GM23248 (cell line): Measurements from ENCODE around the gene EDAR.

Source experiments
- EZH2 ChIP-seq: fragments of 200-600 bp; sonication (generic); IDR thresholded peaks from 2 replicates; pipeline ENCODE4 v1.6.1; 2018; ENCODE audit warnings: antibody characterized with exemption, mild to moderate bottlenecking; ENCODE audit not compliant: insufficient read depth, poor library complexity, severe bottlenecking
- EZH2phosphoT487 ChIP-seq: fragments of 200-600 bp; sonication (generic); IDR thresholded peaks from 2 replicates; pipeline ENCODE4 v1.6.1; 2018; ENCODE audit warnings: antibody characterized with exemption, moderate library complexity, mild to moderate bottlenecking, low read depth; ENCODE audit not compliant: insufficient read depth

DNA sequence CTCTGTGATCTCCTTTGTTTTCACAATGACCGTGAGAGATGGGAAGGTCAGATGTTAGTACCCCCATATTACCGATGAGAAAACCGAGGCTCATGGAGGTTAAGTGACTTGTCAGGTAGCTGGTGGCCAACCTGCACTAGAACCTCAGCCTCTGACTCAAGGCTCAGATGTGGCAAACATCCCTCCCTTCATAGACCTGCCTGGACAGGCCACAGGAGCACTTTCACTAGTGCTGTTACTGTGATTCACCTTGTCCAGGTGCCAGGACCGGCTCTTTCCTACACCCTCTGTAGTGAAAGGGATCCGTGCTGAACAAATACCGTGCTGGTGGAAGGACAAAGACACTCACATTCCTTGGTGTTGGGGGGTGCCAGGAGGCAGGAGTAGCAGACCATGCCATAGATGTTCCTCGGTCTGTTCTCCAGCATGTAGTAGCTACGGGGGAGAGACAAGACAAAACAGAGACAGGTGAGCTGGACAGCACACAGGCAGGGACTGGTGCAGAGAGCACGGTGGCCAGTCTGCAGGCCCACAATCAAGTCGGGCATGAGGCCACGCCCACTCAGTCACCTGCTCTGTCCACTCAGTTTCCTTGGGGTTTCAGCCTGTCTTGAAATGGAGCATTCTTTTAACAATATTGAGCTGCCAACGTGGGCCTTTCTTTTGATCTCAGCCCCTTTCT, 65.9 kb downstream of the EDAR start:
- TF ChIP-seq EZH2 (no peak), EZH2phosphoT487 (no peak)
